Upper lobe of right lung (tissue), 1 donor: ENCODE results near the gene HDAC4. TPM values are rescaled to one million over a fixed set of nuclear protein-coding genes. Genes with fewer than 3 reads are reported as not detected.

ENCODE experiments used
- ATAC-seq: fragments of 200-7000 bp; cut with Tn5 transposase; one replicate; pipeline ENCODE4 v1.9.1; 2020; ENCODE audit warnings: mild to moderate bottlenecking, moderate library complexity
- DNase-seq: peaks from one replicate; pipeline ENCODE4 v3.0.0-alpha.2; 2020
- H3K27ac ChIP-seq: fragments of 200-600 bp; one replicate; pipeline ENCODE4 v1.8.0; 2022
- H3K27me3 ChIP-seq: fragments of 200-600 bp; one replicate; pipeline ENCODE4 v1.8.0; 2022; ENCODE audit warnings: mild to moderate bottlenecking
- H3K36me3 ChIP-seq: fragments of 200-600 bp; one replicate; pipeline ENCODE4 v1.8.0; 2022
- H3K4me1 ChIP-seq: fragments of 200-600 bp; one replicate; pipeline ENCODE4 v1.8.0; 2022
- H3K4me3 ChIP-seq: fragments of 200-600 bp; one replicate; pipeline ENCODE4 v1.8.0; 2022; ENCODE audit warnings: mild to moderate bottlenecking
- H3K9me3 ChIP-seq: fragments of 200-600 bp; one replicate; pipeline ENCODE4 v1.8.0; 2022
- intact Hi-C: fragments of 100-400 bp; cut with DNase I; formaldehyde crosslinking; loops from one replicate; pipeline ENCODE4 v1.11.0; 2022
- total RNA-seq: library from RNA; stranded (reverse); fragmentation: NEBNext Ultra II Directional; extraction: Animal tissue kit (Norgen Biotek cat#: 25700); gene quantifications from one replicate; pipeline ENCODE4 v1.2.1, GENCODE V29; 2021
- TF ChIP-seq, protein P1 (sequence below): fragments of 200-600 bp; IDR thresholded peaks from one replicate; pipeline ENCODE4 v1.8.0; 2022; ENCODE audit warnings: antibody characterized with exemption
- donor health status: DM: no; HTN: yes; CAD: no; lungs with severe emphysema.

The HDAC4 gene
- total RNA-seq, 1 donor from 2014 or later, result 44.1 TPM

- no peaks in the 10 kb centered on the region for H3K9me3 ChIP-seq
- ATAC-seq (no peak), DNase-seq (no peak)
- no peak overlapping the region for H3K27ac ChIP-seq
- TF ChIP-seq, protein P1, sequence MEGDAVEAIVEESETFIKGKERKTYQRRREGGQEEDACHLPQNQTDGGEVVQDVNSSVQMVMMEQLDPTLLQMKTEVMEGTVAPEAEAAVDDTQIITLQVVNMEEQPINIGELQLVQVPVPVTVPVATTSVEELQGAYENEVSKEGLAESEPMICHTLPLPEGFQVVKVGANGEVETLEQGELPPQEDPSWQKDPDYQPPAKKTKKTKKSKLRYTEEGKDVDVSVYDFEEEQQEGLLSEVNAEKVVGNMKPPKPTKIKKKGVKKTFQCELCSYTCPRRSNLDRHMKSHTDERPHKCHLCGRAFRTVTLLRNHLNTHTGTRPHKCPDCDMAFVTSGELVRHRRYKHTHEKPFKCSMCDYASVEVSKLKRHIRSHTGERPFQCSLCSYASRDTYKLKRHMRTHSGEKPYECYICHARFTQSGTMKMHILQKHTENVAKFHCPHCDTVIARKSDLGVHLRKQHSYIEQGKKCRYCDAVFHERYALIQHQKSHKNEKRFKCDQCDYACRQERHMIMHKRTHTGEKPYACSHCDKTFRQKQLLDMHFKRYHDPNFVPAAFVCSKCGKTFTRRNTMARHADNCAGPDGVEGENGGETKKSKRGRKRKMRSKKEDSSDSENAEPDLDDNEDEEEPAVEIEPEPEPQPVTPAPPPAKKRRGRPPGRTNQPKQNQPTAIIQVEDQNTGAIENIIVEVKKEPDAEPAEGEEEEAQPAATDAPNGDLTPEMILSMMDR, result no peak
- H3K4me1 ChIP-seq, result peaks cover 14% of the 10 kb centered on the region
- peaks cover 36% of the 10 kb centered on the region for H3K36me3 ChIP-seq
- H3K27me3 ChIP-seq, result no peaks in the 10 kb centered on the region
- intact Hi-C loops, result no loop called here
- no peak overlapping the region for H3K4me3 ChIP-seq
Measured at GRCh38 chr2:239163688-239164334, 237.0 kb downstream of the HDAC4 start.

- Histone ChIP-seq H3K4me3 (no peak overlapping the region), H3K27ac (no peak overlapping the region), H3K36me3 (peaks cover 31% of the 10 kb centered on the region), H3K4me1 (peaks cover 14% of the 10 kb centered on the region), H3K27me3 (no peaks in the 10 kb centered on the region), H3K9me3 (no peaks in the 10 kb centered on the region)
- TF ChIP-seq, protein P1, result no peak
- intact Hi-C loops, result no loop called here
- DNase-seq, result peak; percentile 52
- ATAC-seq, result no peak
Measured at GRCh38 chr2:239162976-239163687, 237.7 kb downstream of the HDAC4 start.

DNA sequence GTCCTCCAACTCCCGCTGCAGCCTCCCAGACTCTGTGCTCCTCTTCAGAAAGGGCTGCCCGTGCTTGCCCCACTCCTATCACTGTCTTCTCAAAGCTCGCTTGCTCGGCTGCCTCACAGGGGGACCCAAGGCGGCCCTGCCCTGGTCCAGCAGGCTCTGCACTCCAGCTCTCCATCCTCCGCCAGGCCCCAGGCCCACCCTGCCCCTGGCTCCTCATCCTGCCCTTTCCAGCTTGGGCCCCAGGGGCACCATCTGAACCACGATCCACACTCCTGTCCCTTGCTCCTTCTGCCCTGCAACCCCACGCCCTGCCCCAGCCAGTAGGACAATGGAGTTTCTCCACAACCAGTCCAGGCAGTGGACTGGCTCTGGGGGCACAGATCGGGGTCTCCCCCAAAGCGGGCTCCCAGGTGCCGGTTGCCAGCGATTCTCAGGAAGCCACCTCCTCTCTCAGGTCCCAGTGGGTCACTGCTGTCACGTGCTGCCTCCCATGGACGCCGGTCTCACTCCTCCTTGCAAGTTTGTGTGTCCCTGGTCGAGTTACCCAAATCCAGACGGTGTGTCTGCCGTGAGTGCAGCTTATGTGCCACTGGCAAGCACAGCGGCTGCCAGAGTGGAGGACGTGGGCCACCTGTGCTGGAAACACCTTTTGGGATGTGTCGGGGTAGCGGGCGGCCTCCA, 238.5 kb downstream of the HDAC4 start:
- ATAC-seq, result no peak
- Histone ChIP-seq H3K9me3 (no peaks in the 10 kb centered on the region), H3K27me3 (no peaks in the 10 kb centered on the region), H3K36me3 (peaks cover 31% of the 10 kb centered on the region), H3K4me3 (no peak overlapping the region), H3K4me1 (peaks cover 16% of the 10 kb centered on the region), H3K27ac (no peak overlapping the region)
- peak; percentile 58 for DNase-seq
- TF ChIP-seq, protein P1, result no peak
- intact Hi-C loops, result no loop called here

- H3K36me3 ChIP-seq, result peaks cover 27% of the 10 kb centered on the region
- intact Hi-C loops, result no loop called here
- peak; percentile 58 for DNase-seq
- no peak overlapping the region for H3K27ac ChIP-seq
- no peaks in the 10 kb centered on the region for H3K9me3 ChIP-seq
- TF ChIP-seq, protein P1, result no peak
- peaks cover 16% of the 10 kb centered on the region for H3K4me1 ChIP-seq
- ATAC-seq, result no peak
- H3K4me3 ChIP-seq, result no peak overlapping the region
- no peaks in the 10 kb centered on the region for H3K27me3 ChIP-seq
Measured at GRCh38 chr2:239161711-239162140, 239.1 kb downstream of the HDAC4 start.

DNA sequence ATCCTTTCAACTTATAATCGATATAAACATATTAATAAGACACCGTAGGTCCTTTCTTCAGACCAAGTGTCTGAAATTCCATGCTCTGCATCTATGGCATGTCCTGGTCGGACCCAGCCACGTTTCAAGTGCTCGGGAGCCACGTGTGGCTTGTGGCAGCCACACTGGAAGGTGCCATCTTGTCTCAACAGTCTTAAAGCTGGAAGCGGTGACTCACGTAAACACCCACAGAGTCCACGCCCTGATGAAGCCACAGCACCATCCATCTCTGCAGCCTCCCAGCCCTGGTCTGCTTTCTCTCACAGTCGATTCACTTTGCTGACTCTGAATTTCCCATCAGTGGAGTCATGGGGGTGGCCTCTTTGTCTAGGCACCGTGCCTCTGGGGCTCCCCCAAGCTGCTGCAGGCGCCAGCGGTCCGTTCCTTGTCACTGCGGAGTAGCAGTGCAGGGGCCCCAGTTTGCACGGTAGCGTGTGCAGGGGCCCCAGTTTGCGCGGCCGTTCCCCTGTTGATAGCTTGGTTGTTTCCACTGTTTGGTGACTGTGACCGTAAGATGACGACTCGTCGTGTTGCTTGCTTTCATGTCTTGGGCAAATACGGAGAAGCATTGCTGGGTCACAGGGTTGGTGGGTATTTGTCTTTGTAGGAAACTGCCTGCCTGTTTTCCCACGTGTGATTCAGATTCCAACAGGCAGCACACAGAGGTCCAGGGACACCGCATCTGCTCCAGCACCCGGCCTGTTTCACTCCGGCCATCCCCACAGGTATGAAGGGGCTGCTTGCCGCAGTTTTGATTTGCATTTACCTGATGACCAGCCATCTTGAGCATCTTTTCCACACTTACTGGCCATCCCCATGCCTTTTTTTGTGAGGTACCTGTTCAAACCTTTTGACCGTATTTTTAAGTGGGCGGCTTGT, 240.3 kb downstream of the HDAC4 start:
- DNase-seq (peak; percentile 41), ATAC-seq (no peak)

More for the DNA sequence above, 240.3 kb downstream of the HDAC4 start:
- H3K27me3 ChIP-seq, result no peaks in the 10 kb centered on the region
- H3K27ac ChIP-seq, result no peak overlapping the region
- intact Hi-C loops, result no loop called here
- TF ChIP-seq, protein P1, result no peak
- peaks cover 16% of the 10 kb centered on the region for H3K4me1 ChIP-seq
- no peak overlapping the region for H3K4me3 ChIP-seq
- no peaks in the 10 kb centered on the region for H3K9me3 ChIP-seq
- peaks cover 38% of the 10 kb centered on the region for H3K36me3 ChIP-seq
